C4-2B (cell line): Measurements from ENCODE around the gene DENND2D.

ENCODE experiments used
- ZFX ChIP-seq: fragments of 450-650 bp; IDR thresholded peaks from 2 replicates; pipeline ENCODE4 v1.6.1; 2017
- TF ChIP-seq, protein P1 (sequence below): fragments of 450-650 bp; conservative IDR thresholded peaks from 2 replicates; pipeline ENCODE4 v1.5.1; 2017; ENCODE audit warnings: mild to moderate bottlenecking

- TF ChIP-seq, protein P1, sequence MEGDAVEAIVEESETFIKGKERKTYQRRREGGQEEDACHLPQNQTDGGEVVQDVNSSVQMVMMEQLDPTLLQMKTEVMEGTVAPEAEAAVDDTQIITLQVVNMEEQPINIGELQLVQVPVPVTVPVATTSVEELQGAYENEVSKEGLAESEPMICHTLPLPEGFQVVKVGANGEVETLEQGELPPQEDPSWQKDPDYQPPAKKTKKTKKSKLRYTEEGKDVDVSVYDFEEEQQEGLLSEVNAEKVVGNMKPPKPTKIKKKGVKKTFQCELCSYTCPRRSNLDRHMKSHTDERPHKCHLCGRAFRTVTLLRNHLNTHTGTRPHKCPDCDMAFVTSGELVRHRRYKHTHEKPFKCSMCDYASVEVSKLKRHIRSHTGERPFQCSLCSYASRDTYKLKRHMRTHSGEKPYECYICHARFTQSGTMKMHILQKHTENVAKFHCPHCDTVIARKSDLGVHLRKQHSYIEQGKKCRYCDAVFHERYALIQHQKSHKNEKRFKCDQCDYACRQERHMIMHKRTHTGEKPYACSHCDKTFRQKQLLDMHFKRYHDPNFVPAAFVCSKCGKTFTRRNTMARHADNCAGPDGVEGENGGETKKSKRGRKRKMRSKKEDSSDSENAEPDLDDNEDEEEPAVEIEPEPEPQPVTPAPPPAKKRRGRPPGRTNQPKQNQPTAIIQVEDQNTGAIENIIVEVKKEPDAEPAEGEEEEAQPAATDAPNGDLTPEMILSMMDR: no peak
- no peak for TF ChIP-seq ZFX
These were observed 49.5 kb upstream of the DENND2D start for GRCh38 chr1:111249960-111250359.
